Mucosa of rectum (tissue), 2 donors: Measurements from ENCODE around the gene ZNF511.

Experiments used
- H3K27ac ChIP-seq, 2 donors: one replicate each; pipeline ENCODE4 v1.7.0; 2013; ENCODE audit warnings: inconsistent platforms in 2 of 2, low read depth in 2 of 2, low read length in 2 of 2
- H3K27me3 ChIP-seq, 2 donors: one replicate each; pipeline ENCODE4 v1.7.0; 2013; ENCODE audit warnings: low read length in 2 of 2; ENCODE audit not compliant: control insufficient read depth in 2 of 2, insufficient read depth in 2 of 2
- H3K36me3 ChIP-seq, 2 donors: one replicate each; pipeline ENCODE4 v1.7.0; 2013; ENCODE audit warnings: low read length in 2 of 2; ENCODE audit not compliant: control insufficient read depth in 2 of 2, insufficient read depth in 2 of 2
- H3K4me1 ChIP-seq, 2 donors: one replicate each; pipeline ENCODE4 v1.7.0; 2013; ENCODE audit warnings: low read length in 2 of 2, mild to moderate bottlenecking in 1 of 2; ENCODE audit not compliant: control insufficient read depth in 2 of 2, insufficient read depth in 2 of 2
- H3K4me3 ChIP-seq, 2 donors: one replicate each; pipeline ENCODE4 v1.7.0; 2013; ENCODE audit warnings: low read length in 2 of 2
- H3K9ac ChIP-seq, 2 donors: one replicate each; pipeline ENCODE4 v1.7.0; 2013; ENCODE audit warnings: low read length in 2 of 2, low read depth in 1 of 2, mild to moderate bottlenecking in 1 of 2
- H3K9me3 ChIP-seq, 2 donors: one replicate each; pipeline ENCODE4 v1.7.0; 2013; ENCODE audit warnings: low read length in 2 of 2; ENCODE audit not compliant: control insufficient read depth in 2 of 2
- donor health status: healthy.
- donor health status: Normal muscosa, but diverticular disease.

The ZNF511 gene

GRCh38 chr10:133324857-133325260, 16.1 kb downstream of the ZNF511 start:
- peaks cover 4 to 9% of the 10 kb centered on the region in 2 donors for H3K4me1 ChIP-seq
- no peaks in the 10 kb centered on the region for H3K9me3 ChIP-seq
- H3K27me3 ChIP-seq, result peaks cover 33 to 50% of the 10 kb centered on the region in 2 donors
- H3K4me3 ChIP-seq, result no peak overlapping the region
- no peaks in the 10 kb centered on the region for H3K36me3 ChIP-seq
- H3K27ac ChIP-seq, result no peak overlapping the region
- H3K9ac ChIP-seq, result no peak overlapping the region

- peak overlapping the region in 1 of 2 donors; percentile 23 for H3K4me3 ChIP-seq
- H3K36me3 ChIP-seq, result no peaks in the 10 kb centered on the region
- peaks cover 4 to 11% of the 10 kb centered on the region in 2 donors for H3K4me1 ChIP-seq
- H3K9me3 ChIP-seq, result no peaks in the 10 kb centered on the region
- no peak overlapping the region for H3K27ac ChIP-seq
- peak overlapping the region in 1 of 2 donors; percentile 17 for H3K9ac ChIP-seq
- H3K27me3 ChIP-seq, result peaks cover 33 to 50% of the 10 kb centered on the region in 2 donors
Measured at GRCh38 chr10:133325440-133326222, 16.9 kb downstream of the ZNF511 start.

- H3K9me3 ChIP-seq, result no peaks in the 10 kb centered on the region
- H3K27ac ChIP-seq, result no peak overlapping the region
- peak overlapping the region in 1 of 2 donors; percentile 17 for H3K9ac ChIP-seq
- peak overlapping the region in 1 of 2 donors; percentile 23 for H3K4me3 ChIP-seq
- H3K4me1 ChIP-seq, result peaks cover 4 to 11% of the 10 kb centered on the region in 2 donors
- H3K36me3 ChIP-seq, result no peaks in the 10 kb centered on the region
- peaks cover 38 to 54% of the 10 kb centered on the region in 2 donors for H3K27me3 ChIP-seq
Measured at GRCh38 chr10:133326223-133326551, 17.5 kb downstream of the ZNF511 start.

- Histone ChIP-seq H3K9ac (no peak overlapping the region), H3K36me3 (no peaks in the 10 kb centered on the region), H3K4me3 (no peak overlapping the region), H3K27ac (no peak overlapping the region), H3K9me3 (no peaks in the 10 kb centered on the region), H3K27me3 (peaks cover 38 to 56% of the 10 kb centered on the region in 2 donors), H3K4me1 (peaks cover 4 to 11% of the 10 kb centered on the region in 2 donors)
Measured at GRCh38 chr10:133326745-133327650, 18.3 kb downstream of the ZNF511 start.

- no peak overlapping the region for H3K4me3 ChIP-seq
- peaks cover 4 to 11% of the 10 kb centered on the region in 2 donors for H3K4me1 ChIP-seq
- no peaks in the 10 kb centered on the region for H3K9me3 ChIP-seq
- no peaks in the 10 kb centered on the region for H3K36me3 ChIP-seq
- peaks cover 44 to 63% of the 10 kb centered on the region in 2 donors for H3K27me3 ChIP-seq
- no peak overlapping the region for H3K9ac ChIP-seq
- H3K27ac ChIP-seq, result no peak overlapping the region
Measured at GRCh38 chr10:133327651-133328357, 19.1 kb downstream of the ZNF511 start.

- Histone ChIP-seq H3K4me1 (peaks cover 4 to 11% of the 10 kb centered on the region in 2 donors), H3K36me3 (no peaks in the 10 kb centered on the region), H3K4me3 (no peak overlapping the region), H3K27ac (no peak overlapping the region), H3K27me3 (peaks cover 44 to 65% of the 10 kb centered on the region in 2 donors), H3K9me3 (no peaks in the 10 kb centered on the region), H3K9ac (peak overlapping the region in 1 of 2 donors; percentile 14)
Measured at GRCh38 chr10:133328358-133329343, 19.9 kb downstream of the ZNF511 start.

- Histone ChIP-seq H3K4me3 (peak overlapping the region; percentile 27 to 37), H3K9ac (no peak overlapping the region)
Measured at GRCh38 chr10:133329491-133330202, 20.9 kb downstream of the ZNF511 start.

GRCh38 chr10:133332936-133333699, 24.4 kb downstream of the ZNF511 start:
- no peak overlapping the region for H3K27ac ChIP-seq
- H3K9me3 ChIP-seq, result no peaks in the 10 kb centered on the region
- H3K9ac ChIP-seq, result no peak overlapping the region
- H3K27me3 ChIP-seq, result peaks cover 36 to 65% of the 10 kb centered on the region in 2 donors
- H3K36me3 ChIP-seq, result no peaks in the 10 kb centered on the region
- peaks cover 0 to 10% of the 10 kb centered on the region in 2 donors for H3K4me1 ChIP-seq
- no peak overlapping the region for H3K4me3 ChIP-seq

More at GRCh38 chr10:133329491-133330202, 20.9 kb downstream of the ZNF511 start:
- Histone ChIP-seq H3K4me1 (peaks cover 2 to 11% of the 10 kb centered on the region in 2 donors), H3K36me3 (no peaks in the 10 kb centered on the region), H3K27me3 (peaks cover 47 to 69% of the 10 kb centered on the region in 2 donors), H3K9me3 (no peaks in the 10 kb centered on the region), H3K27ac (no peak overlapping the region)
